Gastroesophageal sphincter (tissue), 2 donors: ENCODE data around the gene TRIM2.

Experiments used
- POLR2A ChIP-seq, 2 donors: fragments of 450-650 bp; IDR thresholded peaks; one replicate each; pipeline ENCODE4 v1.6.1; 2017; ENCODE audit warnings: antibody characterized with exemption in 2 of 2, mild to moderate bottlenecking in 2 of 2, moderate library complexity in 1 of 2
- POLR2AphosphoS5 ChIP-seq: sonication (generic); formaldehyde crosslinking; IDR thresholded peaks from one replicate; pipeline ENCODE4 v1.6.1; 2017; ENCODE audit warnings: antibody characterized with exemption

DNA sequence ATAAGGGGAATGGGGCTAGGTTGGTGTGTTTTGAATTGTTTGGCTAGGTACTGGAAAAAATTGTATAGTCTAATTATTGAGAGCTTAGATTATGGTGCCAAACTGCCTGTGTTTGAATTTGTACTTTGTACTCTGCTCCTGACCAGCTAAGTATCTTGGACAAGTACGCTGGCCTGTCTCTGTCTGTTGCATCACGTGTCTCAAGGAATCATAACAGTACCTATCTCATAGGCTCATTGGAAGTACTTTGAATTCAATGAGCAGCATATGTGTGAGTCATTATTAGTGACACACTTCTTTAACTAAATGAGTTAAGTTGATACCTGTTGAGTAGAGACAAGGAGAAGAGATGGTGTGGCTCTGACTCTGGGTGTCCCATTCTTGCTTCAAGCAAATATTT lies 70.7 kb downstream of the TRIM2 start:
- no peak for TF ChIP-seq POLR2AphosphoS5
- TF ChIP-seq POLR2A (IDR thresholded peaks at IDR 0.05), result no peak
